ENCODE data around the gene NOVA2.

GRCh38 chr19:45917421-45918091 lies 56.1 kb downstream of the NOVA2 start:
- TF ChIP-seq CTCF (IDR thresholded peaks at IDR 0.05; ENCODE audit: low read depth, low read length, poor library complexity, severe bottlenecking), result no peak
- TF ChIP-seq EZH2phosphoT487 (IDR thresholded peaks at IDR 0.05; ENCODE audit: borderline replicate concordance, low read length), result no peak

All from DOHH2 (cell line).